Kidney capillary endothelial cell (primary cell): ENCODE results near the gene ID2.

Experiments used
- DNase-seq: peaks from one replicate; pipeline ENCODE4 v3.0.0-alpha.2; 2018; ENCODE audit warnings: low spot score

Gene ID2

DNA sequence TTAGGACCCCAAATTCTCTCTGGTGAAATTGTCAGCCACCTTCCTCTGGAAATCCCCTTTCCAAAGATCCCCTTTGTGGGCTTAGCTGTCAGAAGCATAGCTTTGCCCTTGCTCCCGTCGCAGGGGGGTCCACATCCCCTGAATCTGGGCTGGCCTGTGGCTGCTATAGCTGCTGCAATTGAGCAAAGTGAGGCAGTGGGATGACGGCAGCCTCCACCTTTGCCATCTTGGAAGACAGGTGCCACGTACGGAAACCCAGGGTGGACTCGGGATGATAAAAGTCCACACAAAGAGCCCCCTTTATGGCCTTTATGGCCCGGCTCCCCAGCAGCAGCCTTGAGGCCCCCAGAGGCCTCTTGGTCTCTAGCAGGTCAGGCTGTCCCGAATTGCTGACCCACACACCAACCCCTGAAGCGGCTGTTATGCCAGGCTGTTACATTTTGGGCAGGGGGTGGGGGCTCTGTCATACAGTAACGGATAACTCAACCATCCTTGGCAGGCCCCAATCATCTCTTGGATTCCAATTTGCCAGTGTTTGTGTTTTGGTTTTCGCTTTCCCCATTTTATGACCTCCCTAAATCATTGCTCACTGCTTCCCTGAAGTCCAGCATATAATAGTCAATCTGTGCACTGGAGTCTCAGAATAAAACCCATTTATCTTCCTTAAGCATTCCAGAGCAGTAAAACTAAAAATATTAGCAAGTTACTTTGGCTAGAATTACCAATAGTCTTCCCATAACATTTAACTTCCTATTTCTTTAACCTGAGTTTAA is 33.2 kb upstream of the ID2 start:
- DNase-seq: no peak

DNA sequence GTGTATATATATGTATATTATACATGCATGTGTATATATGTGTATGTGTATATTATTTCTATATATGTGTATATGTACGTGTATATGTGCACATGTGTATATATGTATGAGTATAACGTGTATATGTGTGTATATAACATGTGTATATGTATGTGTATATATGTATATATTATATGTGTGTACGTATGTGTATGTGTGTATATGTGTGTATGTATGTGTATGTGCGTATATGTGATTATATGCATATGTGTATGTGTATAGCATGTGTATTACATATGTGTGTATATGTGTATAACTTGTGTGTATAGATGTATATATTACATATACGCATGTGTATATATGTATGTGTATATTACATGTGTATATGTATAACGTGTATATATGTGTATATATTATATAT is 32.1 kb upstream of the ID2 start:
- DNase-seq: no peak

DNA sequence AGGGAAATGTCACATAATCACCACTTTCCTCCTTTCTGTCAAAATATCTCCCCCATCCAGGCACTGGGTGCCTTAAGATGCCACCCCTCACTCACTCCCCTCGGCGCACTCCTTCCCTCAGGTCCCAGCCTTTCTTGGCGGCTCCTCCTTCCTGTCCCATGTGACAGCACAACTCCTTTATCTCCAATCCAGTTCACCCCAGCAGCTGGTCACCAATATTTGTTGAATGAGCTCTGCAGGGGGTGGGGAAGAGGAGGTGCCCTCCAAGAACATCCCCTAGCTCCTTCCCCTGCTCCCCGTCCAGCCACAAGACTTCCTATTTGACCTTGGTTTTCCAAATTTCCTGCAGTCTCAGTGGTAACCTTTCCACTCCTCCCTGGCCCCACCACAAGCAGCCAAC is 31.6 kb upstream of the ID2 start:
- no peak for DNase-seq

DNA sequence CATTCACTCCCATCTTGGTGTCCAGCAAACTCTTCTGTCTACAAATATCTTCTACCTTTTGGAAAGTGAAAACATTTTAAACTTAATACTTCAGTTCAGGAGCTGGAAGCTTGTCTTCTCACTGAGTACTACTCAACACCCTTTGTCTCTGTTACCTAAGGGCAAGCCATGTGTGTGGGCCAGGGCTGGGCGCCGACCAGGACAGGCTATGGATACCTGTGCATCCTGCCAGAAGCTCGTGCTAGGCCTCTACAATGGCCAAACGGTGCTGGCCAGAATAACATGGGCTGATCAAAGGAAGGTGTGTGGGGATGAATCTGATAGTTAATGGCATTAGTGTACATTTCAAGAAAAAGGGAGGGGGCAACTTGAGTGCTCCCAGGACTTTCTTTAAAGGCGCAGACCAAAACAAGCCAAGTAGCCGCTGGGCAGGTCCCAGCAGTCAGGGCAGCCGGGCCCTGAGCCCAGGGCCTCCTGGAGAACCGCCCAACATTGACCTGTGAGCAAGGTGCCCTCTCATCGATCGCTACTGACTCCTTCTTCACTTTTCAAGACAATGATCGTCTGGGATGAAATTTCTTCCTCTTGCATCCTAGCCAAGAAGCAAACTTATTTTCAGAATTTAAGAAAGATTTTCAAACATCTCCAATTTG is 29.0 kb upstream of the ID2 start:
- DNase-seq: no peak

DNA sequence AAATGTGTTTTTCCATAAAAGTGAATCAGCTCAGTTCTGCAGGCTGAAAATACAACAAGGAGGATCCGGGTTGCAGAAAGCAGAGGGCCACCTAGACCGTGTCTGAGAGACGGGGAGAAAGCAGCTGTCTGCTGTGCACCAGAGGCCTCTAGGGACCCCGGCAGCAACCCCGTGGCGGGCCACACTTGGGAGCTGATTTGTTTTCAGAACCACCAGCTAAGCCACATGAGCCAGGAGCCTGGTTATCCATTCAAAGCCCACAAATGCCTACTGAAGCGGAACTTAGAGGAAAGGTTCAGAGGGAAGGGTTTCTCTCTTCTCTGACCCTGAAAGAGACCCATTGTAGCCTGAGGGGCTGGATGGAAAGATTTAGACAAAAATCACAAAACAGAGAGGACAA is 28.4 kb upstream of the ID2 start:
- no peak for DNase-seq

DNA sequence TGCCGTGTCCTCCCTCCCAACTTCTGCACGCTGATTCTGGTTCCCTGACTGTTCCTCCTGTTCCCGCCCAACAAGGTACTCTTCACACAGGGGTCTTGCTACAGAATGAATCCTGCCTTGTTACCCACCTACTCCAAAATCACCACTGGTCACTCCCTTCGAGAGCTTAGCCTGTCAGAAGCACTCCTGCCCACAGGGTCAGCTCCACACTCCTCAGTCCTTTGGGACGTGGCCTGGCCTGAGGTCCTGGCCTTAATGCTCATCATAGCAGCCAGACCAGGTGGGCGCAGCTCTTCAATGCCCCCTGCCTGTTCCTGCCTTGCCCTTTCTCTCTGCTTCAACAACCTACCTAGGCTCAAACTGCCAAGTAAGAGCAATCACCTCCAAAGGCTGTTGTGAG is 27.8 kb upstream of the ID2 start:
- no peak for DNase-seq

DNA sequence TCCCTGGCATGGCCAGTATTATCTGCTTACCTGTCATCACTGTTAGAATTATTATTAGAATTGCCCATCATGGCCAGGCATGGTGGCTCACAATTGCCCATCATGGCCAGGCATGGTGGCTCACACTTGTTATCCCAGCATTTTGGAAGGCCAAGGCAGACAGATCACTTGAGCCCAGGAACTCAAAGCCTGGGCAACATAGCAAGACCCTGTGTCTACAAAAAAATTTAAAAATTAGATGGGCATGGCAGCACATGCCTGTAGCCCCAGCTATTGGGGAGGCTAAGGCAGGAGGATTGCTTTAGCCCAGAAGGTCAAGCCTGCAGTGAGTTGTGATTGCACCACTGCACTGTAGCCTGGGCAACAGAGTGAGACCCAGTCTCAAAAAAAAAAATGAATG is 27.4 kb upstream of the ID2 start:
- no peak for DNase-seq

DNA sequence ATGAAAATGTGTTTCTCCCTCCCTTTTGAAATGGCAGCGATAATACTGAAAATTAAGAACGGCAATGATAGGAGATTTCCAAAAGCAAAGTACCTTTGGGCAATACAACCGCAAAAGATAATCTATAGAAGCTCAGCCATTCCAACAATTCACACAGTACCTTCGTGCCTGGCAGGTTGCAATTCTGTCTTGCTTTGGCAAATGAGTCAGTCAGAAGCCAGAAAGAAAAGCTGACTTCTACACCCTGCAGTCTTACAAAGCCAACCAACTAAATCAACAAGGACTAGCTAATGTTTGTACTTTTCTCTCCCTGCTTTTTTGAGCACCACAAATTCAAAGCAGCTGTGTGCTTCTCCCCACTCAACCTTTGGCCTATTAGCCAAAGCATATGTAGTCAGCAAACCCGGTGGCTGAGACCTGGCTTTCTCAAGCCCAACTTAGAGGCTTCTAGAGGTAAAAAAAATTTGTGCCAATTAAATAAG is 25.7 kb upstream of the ID2 start:
- DNase-seq: no peak

DNA sequence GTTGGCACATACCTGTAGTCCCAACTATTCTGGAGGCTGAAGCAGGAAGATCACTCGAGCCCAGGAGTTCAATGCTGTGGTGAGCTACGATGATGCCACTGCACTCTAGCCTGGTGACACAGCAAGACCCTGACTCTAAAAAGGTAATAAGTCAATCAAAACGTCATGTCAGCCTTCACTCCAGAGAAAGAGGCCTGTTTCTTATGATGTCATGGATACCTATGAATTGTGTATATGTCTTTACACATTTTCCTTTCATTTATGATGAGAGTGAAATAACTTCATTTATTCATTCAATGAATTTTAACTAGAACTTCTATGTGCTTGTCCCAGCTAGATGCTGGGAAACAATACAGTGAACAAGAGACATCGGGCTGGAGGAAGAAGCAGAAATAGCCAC is 25.0 kb upstream of the ID2 start:
- no peak for DNase-seq

DNA sequence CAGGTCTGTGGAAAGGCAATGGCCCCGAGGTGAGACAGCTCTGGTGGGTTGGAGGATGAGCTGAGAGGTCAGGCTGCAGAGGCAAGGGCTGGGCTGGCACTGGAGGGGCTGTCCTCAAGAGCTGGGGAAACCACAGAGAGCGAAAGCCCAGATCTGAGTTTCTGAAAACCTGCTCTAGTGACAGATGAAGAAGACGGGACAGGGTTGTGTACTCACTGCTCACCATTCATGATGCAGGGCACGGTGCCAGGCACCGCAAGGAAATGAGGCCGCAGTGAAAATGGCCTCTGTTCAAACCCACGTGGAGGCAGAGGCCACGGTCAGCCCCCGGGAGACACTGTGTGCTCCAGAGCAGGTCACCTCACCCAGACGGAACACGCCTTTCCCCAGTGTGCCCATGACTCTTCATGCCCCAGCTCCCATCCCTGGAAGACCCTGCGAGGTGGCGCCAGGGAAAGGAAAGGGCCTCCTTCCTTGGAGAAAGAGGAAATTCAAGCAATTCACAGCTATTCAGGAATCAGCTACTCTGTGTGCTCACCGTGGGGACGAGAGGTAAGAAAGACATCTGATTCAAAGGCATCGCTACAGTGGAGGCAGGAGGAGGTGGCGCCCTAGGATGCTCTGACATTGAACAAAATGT is 24.3 kb upstream of the ID2 start:
- no peak for DNase-seq

DNA sequence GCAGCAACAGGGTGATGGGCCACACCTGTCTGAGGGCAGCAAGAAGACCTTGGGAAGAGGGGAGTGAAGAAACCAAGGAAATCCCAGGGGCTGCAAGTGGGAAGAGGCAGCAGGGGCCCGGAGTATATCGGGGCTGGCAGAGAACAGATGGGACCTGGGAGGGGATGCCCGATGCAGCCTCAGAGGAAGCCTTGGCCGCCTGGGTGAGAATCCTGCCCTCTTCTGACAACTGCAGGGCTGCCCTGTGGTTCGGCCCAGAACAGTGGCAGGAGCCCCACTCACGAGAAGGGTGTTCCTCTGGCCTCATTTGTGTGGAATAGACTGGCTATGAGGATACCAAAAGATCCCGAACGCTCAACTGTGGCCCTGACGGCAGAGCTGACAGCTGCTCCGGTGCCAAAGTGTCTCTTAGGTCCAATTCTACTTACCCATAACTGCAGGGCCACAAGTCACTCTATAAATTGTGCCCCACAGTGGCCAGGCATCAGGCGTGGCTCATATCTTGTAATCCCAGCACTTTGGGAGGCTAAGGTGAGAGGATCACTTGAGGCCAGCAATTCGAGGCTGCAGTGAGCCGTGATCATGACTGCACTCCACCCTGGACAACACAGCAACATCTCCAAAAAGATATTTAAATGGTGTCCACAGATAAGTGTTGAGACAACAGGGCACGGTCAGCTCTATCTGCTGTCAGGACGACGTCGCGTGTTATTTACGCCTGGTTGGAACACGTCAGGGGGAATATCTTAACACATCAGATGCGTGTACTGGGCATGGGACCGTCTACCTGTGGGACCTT is 23.6 kb upstream of the ID2 start:
- no peak for DNase-seq

DNA sequence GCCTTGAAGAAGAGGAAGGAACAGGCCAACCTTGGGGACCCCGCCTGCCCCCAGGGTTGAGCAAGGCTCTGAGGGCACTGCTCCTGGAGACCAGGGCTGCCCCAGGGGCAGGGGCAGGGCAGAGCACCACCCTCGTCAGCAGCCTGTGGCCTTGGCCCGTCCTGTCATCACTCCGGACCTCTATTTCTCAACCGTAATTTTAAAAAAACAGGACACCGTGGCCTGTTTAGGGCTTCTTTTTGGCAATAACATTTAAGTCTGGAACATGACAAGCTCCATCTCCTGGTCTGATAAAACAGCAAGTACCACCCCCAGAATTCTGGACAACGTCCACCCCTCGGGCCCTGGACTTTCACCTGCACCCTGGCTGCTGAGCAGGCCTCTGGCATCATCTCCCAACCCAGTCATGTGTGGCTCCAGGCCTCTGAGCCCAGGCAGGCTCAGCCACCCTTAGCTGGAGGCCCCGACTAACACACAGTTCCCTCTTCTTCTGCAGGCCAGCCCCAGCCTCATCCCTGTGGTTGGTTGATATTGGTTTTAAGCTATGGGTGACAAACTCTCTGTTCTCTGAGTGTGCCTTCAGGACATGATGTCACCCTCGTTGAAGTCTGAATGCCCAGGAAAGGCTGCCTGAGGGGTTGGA is 22.6 kb upstream of the ID2 start:
- DNase-seq: no peak

DNA sequence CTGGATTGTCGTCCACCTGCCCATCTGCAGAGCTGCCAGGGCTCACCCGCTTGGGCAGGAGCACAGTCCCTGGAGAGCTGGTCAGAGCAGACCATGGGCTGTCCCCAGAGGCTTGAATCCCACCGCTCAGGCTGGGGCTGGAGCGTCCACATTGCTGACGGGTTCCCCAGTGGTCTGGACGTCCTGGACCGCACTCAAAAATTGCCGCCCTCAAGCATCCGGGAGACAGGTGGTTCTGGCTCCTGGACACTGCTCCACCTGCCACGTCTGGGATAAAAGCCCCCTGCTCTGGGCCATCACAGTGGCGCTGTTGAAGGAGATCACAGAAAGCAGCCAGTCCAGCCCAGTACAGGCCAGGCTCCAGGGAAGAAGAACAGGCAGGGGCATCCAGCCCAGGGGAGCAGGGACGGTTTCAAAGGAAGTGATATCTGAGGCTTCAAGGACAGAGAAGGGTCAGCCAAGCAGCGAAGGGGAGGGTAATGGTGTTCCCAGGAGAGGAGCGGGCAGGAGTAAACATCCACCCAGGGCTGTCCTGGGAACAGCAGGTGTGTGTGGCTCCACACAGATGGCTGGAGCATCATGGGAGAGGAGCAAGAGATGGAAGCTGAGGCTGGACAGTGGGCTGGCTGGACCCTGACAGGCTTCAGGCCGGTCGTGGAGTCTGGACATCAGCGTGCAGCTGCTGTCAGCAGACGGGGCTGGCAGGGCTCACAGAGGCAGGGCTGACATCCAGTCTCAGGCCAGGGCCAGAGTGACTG is 21.9 kb upstream of the ID2 start:
- no peak for DNase-seq

DNA sequence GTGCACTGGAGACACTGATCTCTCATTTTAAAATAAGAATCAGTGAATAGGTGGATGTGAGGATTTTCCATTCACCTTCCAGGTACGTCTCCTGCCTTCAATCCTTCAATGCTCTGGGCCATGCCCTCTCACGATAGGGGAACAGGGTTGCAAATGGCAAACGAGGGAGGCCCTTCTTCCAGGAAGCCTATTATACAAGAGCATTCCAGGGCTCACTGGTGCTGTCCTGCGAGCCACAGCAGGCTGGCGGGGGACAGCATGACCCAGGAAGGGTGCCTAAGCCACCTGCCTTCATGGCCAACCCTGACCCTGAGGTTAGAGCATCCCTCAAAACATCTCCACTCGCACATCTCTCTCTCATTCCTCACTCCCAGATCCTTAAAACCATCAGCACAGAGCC is 20.6 kb upstream of the ID2 start:
- no peak for DNase-seq

DNA sequence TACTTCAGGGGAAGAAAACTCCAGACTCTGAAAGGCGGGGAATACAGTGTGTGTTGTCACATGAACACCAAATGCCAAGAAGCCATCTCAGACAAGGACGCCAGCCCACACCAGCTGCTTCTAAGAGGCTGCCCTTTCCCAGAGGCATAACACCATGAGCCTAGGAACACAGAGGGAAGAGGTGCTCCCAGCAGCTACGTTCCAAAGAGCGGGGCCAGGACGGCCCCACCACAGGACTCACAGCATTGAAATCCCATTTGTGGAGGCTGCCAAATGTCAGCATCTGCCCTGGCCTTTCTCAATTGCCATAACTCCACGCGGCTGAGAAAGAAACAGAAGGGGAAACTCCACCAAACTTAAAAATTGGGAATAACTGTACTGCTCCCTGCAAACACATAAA is 20.1 kb upstream of the ID2 start:
- DNase-seq: no peak

DNA sequence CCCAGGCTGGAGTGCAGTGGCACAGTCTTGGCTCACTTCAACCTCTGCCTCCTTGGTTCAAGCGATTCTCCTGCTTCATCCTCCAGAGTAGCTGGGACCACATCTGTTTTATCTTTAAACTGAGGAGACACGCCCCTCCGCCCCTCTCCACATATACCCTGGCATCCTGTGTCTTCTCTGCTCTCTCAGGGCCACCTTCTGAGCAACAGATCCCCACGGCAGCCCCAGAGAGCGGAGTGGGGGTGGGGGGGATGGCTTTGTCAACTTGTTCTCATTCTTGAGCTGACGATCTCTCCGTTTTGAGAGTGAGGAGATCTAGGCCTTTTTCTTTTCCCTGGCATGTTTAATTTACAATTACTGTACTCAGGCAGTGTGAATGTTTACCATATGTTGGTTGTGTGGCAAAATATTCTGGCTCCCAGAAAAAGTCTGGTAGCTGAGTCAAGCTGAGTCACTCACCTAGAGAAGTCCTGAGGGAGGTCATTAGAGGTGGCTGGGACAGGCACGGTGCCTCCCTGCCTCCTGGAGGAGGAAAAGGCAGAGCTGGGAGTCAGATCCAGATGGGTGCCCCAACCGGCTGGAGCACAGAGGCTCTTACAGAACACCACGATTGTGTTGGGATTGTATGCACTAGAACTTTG is 19.5 kb upstream of the ID2 start:
- DNase-seq: peak; percentile 36

DNA sequence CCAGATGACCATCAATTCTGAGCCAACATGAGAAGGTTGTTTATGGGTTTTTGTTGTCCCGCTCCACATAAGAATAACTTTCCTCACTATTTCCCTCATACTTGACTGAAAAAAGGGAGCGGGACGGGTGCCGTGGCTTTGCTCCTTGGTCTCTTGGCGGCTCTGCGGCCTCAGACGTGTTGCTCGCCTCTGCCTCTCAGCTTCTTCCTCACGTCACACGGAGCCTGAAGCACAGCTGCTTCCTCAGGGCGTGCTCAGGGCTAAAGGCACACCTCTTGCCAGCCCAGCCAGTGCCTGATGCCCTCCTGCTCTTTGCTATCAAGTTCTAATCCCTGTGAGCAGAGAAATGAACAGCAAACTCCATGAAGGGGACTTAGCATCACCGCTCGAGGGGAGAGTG is 17.9 kb upstream of the ID2 start:
- DNase-seq: no peak

DNA sequence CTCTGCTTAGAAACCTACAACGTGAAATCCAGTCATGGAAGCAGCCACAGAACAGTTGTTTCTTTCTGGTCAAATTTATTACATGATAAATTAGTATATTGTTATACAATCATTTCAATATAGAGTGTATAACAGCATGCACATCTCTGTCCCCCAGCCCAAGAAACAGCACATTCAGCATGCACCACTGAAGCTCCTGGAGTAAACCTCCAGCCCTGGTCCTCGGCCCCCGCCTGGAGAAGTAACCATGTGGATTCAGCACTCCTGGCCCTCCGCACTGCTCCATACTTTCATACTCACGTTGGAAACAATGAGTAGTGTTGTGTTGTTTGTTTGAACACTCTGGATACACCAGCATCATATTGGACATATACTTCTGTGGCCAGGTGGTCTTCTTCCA is 15.3 kb upstream of the ID2 start:
- no peak for DNase-seq

DNA sequence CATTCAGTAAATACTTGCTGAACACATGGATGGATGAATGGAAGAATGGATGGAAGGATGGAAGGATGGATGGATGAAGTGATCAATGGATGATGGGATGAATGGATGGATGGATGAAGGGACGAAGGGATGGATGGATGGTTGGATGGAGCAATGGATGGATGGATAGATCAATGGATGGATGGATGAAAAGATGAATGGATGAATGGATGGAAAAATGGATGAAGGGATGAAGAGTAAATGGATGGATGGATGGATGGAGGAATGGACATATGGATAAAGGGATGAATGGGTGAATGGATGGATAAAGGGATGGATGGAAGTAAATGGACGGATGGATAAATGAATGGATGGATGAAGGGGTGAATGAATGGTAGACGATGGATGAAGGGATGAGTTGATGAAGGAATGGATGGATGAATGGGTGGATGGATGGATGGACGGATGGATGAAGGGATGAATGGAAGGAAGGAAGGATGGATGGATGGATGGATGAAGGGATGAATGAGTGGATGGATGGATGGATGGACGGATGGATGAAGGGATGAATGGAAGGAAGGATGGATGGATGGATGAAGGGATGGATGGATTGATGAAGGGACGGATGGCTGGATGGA is 13.9 kb upstream of the ID2 start:
- DNase-seq: no peak

DNA sequence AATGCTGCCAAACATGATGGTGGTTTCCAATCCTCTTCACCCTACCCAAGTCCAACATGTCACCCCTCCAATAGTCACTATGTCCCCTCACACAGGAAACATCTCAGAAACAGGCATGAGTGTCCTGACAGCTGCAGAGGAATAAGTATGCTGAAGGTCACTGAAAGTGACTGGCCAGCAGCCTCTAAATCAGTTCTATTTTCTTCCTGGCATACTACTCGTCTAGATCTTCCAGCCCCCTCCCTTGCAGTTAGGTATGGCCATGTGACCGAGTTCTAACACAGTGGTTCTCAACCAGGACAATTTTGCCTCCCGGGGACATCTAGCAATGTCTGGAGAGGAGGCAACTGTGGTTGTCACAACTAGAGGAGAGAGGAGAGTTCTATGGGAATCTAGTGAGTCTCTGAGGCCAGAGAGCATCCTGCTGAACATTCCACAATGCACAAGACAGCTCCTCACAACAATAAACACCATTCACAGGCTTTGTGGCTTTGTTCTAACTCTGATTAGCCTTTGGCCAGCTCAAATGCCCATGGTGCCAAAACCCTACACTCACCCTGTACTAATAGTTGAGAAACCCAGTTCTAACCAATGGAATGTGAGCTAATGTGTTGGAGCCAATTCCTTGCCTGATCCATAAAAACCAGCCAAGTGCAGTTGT is 12.6 kb upstream of the ID2 start:
- DNase-seq: no peak
